ENCODE results near the gene CDS2. TPM values are rescaled to one million over a fixed set of nuclear protein-coding genes. Genes with fewer than 3 reads are reported as not detected.

CDS2 gene
- total and polyA plus RNA-seq, 2 of the 13 experiments (the other 11 are each of a cell fraction or from before 2014, with no cell fraction given), result 81.3 to 153 TPM

DNA sequence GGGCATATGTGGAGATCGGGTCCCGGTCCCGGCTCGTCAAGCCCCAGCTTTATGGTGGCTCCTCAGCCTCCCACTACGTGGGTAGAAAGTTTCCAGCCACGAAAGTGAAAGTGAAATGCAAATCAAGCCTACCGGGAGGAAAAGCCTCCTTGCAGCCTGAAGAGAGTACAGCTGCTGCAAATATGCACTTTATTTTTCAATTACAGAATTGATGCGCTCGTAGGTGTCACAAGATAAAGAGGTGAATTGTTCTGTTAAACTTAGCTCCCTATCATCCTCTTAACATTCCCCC is 6.7 kb upstream of the CDS2 start (continued):
- TF ChIP-seq, protein P1, sequence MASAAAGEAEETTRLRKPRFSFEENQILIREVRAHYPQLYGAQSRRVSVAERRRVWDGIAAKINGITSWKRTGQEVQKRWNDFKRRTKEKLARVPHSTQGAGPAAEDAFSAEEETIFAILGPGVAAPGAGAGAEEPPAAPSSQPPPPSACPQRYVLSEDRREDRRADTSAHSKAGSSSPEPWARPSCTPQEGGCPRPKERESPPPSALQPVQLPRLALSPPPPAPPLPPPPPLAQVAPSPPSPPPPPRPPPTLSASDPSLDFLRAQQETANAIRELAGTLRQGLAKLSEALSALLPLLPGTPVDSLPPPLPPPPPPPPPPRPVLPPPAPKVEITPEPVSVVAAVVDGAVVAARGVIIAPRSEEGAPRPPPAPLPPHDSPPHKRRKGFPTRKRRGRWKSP (CRISPR knock-in tag; IDR thresholded peaks at IDR 0.05), result no peak
- TF ChIP-seq, protein P2, sequence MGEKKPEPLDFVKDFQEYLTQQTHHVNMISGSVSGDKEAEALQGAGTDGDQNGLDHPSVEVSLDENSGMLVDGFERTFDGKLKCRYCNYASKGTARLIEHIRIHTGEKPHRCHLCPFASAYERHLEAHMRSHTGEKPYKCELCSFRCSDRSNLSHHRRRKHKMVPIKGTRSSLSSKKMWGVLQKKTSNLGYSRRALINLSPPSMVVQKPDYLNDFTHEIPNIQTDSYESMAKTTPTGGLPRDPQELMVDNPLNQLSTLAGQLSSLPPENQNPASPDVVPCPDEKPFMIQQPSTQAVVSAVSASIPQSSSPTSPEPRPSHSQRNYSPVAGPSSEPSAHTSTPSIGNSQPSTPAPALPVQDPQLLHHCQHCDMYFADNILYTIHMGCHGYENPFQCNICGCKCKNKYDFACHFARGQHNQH (CRISPR knock-in tag; IDR thresholded peaks at IDR 0.05), result 0 out of 2 replicates have a peak, but pooled peaks have one; percentile 12
- TF ChIP-seq NAIF1 (CRISPR knock-in tag; IDR thresholded peaks at IDR 0.05; ENCODE audit: borderline replicate concordance) (no peak), U2AF2 (IDR thresholded peaks at IDR 0.05; ENCODE audit: low read depth, low read length) (no peak), ZNF318 (CRISPR knock-in tag; IDR thresholded peaks at IDR 0.05) (0 out of 2 replicates have a peak, but pooled peaks have one; percentile 13), NFE2 (CRISPR knock-in tag; IDR thresholded peaks at IDR 0.05) (no peak), FOXP4 (CRISPR knock-in tag; IDR thresholded peaks at IDR 0.05) (0 out of 2 replicates have a peak, but pooled peaks have one; percentile 8), ZNF562 (CRISPR knock-in tag; IDR thresholded peaks at IDR 0.05; ENCODE audit: borderline replicate concordance) (no peak), SCMH1 (CRISPR knock-in tag; IDR thresholded peaks at IDR 0.05; ENCODE audit: borderline replicate concordance) (no peak), POLR2AphosphoS2 (IDR thresholded peaks at IDR 0.05; ENCODE audit: low read depth, low read length) (no peak), ZNF335 (CRISPR knock-in tag; IDR thresholded peaks at IDR 0.05) (no peak), YEATS4 (CRISPR knock-in tag; IDR thresholded peaks at IDR 0.05; ENCODE audit: borderline replicate concordance) (no peak), ZNF232 (CRISPR knock-in tag; IDR thresholded peaks at IDR 0.05; ENCODE audit: borderline replicate concordance) (no peak; the same call in 1 of the 2 replicates), GTF2F1 (IDR thresholded peaks at IDR 0.05; ENCODE audit: low read length) (no peak), MTF1 (CRISPR knock-in tag; IDR thresholded peaks at IDR 0.05) (0 out of 2 replicates have a peak, but pooled peaks have one; percentile 71), TBP (CRISPR knock-in tag; IDR thresholded peaks at IDR 0.05) (no peak), NFATC3 (CRISPR knock-in tag; IDR thresholded peaks at IDR 0.05) (no peak; the same call in 1 of the 2 replicates)

Data from HepG2 (cell line).